HepG2 (cell line): ENCODE measurements around the gene RPF1. TPM values are rescaled to one million over a fixed set of nuclear protein-coding genes. Genes with fewer than 3 reads are reported as not detected.
A peak's percentile ranks its signal among the peaks of the same experiment; 100 is the strongest.

Source experiments
- AFF4 ChIP-seq: sonication (generic); formaldehyde crosslinking; IDR thresholded peaks from 2 replicates; pipeline ENCODE4 v1.4.0; 2020; ENCODE audit warnings: missing genetic modification reagents
- AGO1 ChIP-seq: fragments of 200-400 bp; formaldehyde crosslinking; IDR thresholded peaks from 2 replicates; pipeline ENCODE4 v1.6.1; 2017; ENCODE audit warnings: mild to moderate bottlenecking, low read depth, low read length, moderate library complexity; ENCODE audit not compliant: poor library complexity, severe bottlenecking
- CBFB ChIP-seq: sonication (generic); formaldehyde crosslinking; IDR thresholded peaks from 2 replicates; pipeline ENCODE4 v1.4.0; 2020; ENCODE audit warnings: missing genetic modification reagents
- CENPX ChIP-seq: sonication (generic); formaldehyde crosslinking; IDR thresholded peaks from 2 replicates; pipeline ENCODE4 v1.9.0; 2021; ENCODE audit warnings: mild to moderate bottlenecking, missing genetic modification reagents, moderate library complexity
- ELF4 ChIP-seq: sonication (generic); formaldehyde crosslinking; IDR thresholded peaks from 2 replicates; pipeline ENCODE4 v1.5.0; 2020; ENCODE audit warnings: missing genetic modification reagents, mild to moderate bottlenecking, moderate library complexity, borderline replicate concordance
- HMGA1 ChIP-seq: sonication (generic); formaldehyde crosslinking; conservative IDR thresholded peaks from 2 replicates; pipeline ENCODE4 v1.4.0; 2020; ENCODE audit warnings: missing genetic modification reagents
- HOXA5 ChIP-seq: sonication (generic); formaldehyde crosslinking; IDR thresholded peaks from 2 replicates; pipeline ENCODE4 v1.4.0; 2020; ENCODE audit warnings: missing genetic modification reagents
- JARID2 ChIP-seq: sonication (generic); formaldehyde crosslinking; IDR thresholded peaks from 2 replicates; pipeline ENCODE4 v1.8.1; 2023; ENCODE audit warnings: missing genetic modification reagents, inconsistent platforms; ENCODE audit not compliant: insufficient replicate concordance
- KLF12 ChIP-seq: sonication (generic); formaldehyde crosslinking; IDR thresholded peaks from 2 replicates; pipeline ENCODE4 v1.4.0; 2020; ENCODE audit warnings: missing genetic modification reagents, borderline replicate concordance
- RARA ChIP-seq: IDR thresholded peaks from 2 replicates; pipeline ENCODE4 v1.6.1; 2016; ENCODE audit warnings: missing genetic modification reagents, missing compliant biosample characterization
- SIN3B ChIP-seq: fragments of 150-350 bp; IDR thresholded peaks from 2 replicates; pipeline ENCODE4 v1.6.1; 2014; ENCODE audit warnings: low read length
- SYNCRIP ChIP-seq: fragments of 200-400 bp; formaldehyde crosslinking; IDR thresholded peaks from 2 replicates; pipeline ENCODE4 v1.6.1; 2018; ENCODE audit warnings: mild to moderate bottlenecking, low read depth, low read length; ENCODE audit not compliant: insufficient read depth
- THYN1 ChIP-seq: sonication (generic); formaldehyde crosslinking; IDR thresholded peaks from 2 replicates; pipeline ENCODE4 v1.8.1; 2023; ENCODE audit warnings: low read depth, mild to moderate bottlenecking, moderate library complexity, missing genetic modification reagents, borderline replicate concordance
- ZBTB46 ChIP-seq: sonication (generic); formaldehyde crosslinking; IDR thresholded peaks from 2 replicates; pipeline ENCODE4 v1.4.0; 2020; ENCODE audit warnings: mild to moderate bottlenecking, missing genetic modification reagents, borderline replicate concordance
- ZBTB7A ChIP-seq: sonication (generic); formaldehyde crosslinking; IDR thresholded peaks from 2 replicates; pipeline ENCODE4 v1.8.0; 2022; ENCODE audit warnings: mild to moderate bottlenecking, missing genetic modification reagents
- ZNF496 ChIP-seq: sonication (generic); formaldehyde crosslinking; IDR thresholded peaks from 2 replicates; pipeline ENCODE4 v1.8.1; 2023; ENCODE audit warnings: mild to moderate bottlenecking, moderate library complexity, missing genetic modification reagents; ENCODE audit not compliant: insufficient replicate concordance
- ZNF510 ChIP-seq: sonication (generic); formaldehyde crosslinking; IDR thresholded peaks from 2 replicates; pipeline ENCODE4 v1.4.0; 2020; ENCODE audit warnings: low read depth, mild to moderate bottlenecking, missing genetic modification reagents
- ZNF547 ChIP-seq: sonication (generic); formaldehyde crosslinking; IDR thresholded peaks from 2 replicates; pipeline ENCODE4 v1.5.1; 2020; ENCODE audit warnings: mild to moderate bottlenecking, missing genetic modification reagents
- ZNF557 ChIP-seq: sonication (generic); formaldehyde crosslinking; IDR thresholded peaks from 2 replicates; pipeline ENCODE4 v1.4.0; 2020; ENCODE audit warnings: missing genetic modification reagents
- ZNF576 ChIP-seq: sonication (generic); formaldehyde crosslinking; IDR thresholded peaks from 2 replicates; pipeline ENCODE4 v1.4.0; 2020; ENCODE audit warnings: mild to moderate bottlenecking, missing genetic modification reagents
- ZNF629 ChIP-seq: sonication (generic); formaldehyde crosslinking; conservative IDR thresholded peaks from 2 replicates; pipeline ENCODE4 v1.5.0; 2020; ENCODE audit warnings: missing genetic modification reagents
- ZNF674 ChIP-seq: sonication (generic); formaldehyde crosslinking; IDR thresholded peaks from 2 replicates; pipeline ENCODE4 v1.5.0; 2020; ENCODE audit warnings: low read depth, mild to moderate bottlenecking, missing genetic modification reagents
- ZNF691 ChIP-seq: sonication (generic); formaldehyde crosslinking; IDR thresholded peaks from 2 replicates; pipeline ENCODE4 v1.4.0; 2020; ENCODE audit warnings: missing genetic modification reagents, low read depth, mild to moderate bottlenecking, borderline replicate concordance
- polyA plus RNA-seq, 8 experiments: library from polyadenylated mRNA; depleted of rRNA in 3 of 8; stranded (reverse) in 7 of 8; unstranded in 1 of 8; fragments of >200 nt; fragmentation: Illumina TruSeq in 4 of 8; extraction: Trizol in 4 of 8; gene quantifications; 2 replicates each; pipeline versions ENCODE4 v1.2.1 to v1.2.3, GENCODE V29; 2011 to 2016; ENCODE audit warnings: low read depth in 4 of 8, missing spikeins in 1 of 8, mixed read lengths in 1 of 8; ENCODE audit not compliant: insufficient read depth in 1 of 8
- total RNA-seq, 5 experiments: library from RNA; depleted of rRNA; stranded (reverse); fragments of >200 nt; fragmentation: Illumina TruSeq; extraction: Trizol; gene quantifications; 2 replicates each; pipeline ENCODE4 v1.2.3, GENCODE V29; 2016; ENCODE audit warnings: low read depth in 1 of 5

Gene RPF1
- total and polyA plus RNA-seq, 2 of the 13 experiments (the other 11 are each of a cell fraction or from before 2014, with no cell fraction given), result 23.0 to 39.0 TPM

GRCh38 chr1:84504580-84505492, 25.8 kb downstream of the RPF1 start (continued):
- TF ChIP-seq ZBTB46 (CRISPR knock-in tag), result no peak
- TF ChIP-seq THYN1, result no peak
- no peak for TF ChIP-seq HMGA1
- TF ChIP-seq ZNF629, result no peak
- no peak for TF ChIP-seq ZNF691 (CRISPR knock-in tag)
- TF ChIP-seq ZNF496 (CRISPR knock-in tag), result no peak
- no peak for TF ChIP-seq SYNCRIP
- TF ChIP-seq AFF4 (CRISPR knock-in tag), result 0 out of 2 replicates have a peak, but pooled peaks have one; percentile 81
- TF ChIP-seq ZBTB7A (CRISPR knock-in tag), result no peak
- TF ChIP-seq JARID2 (CRISPR knock-in tag), result no peak
- TF ChIP-seq CBFB (CRISPR knock-in tag), result no peak
- TF ChIP-seq AGO1, result no peak
- TF ChIP-seq ZNF510, result no peak
- peak; percentile 89 for TF ChIP-seq RARA (CRISPR knock-in tag)
- TF ChIP-seq ZNF674 (CRISPR knock-in tag), result no peak
- TF ChIP-seq ZNF557 (CRISPR knock-in tag), result no peak
- no peak for TF ChIP-seq ZNF576
- TF ChIP-seq CENPX (CRISPR knock-in tag), result no peak
- TF ChIP-seq ZNF547 (CRISPR knock-in tag), result no peak
- no peak for TF ChIP-seq KLF12 (CRISPR knock-in tag)
- no peak for TF ChIP-seq SIN3B
- TF ChIP-seq HOXA5 (CRISPR knock-in tag), result peak; percentile 17; the same call in 1 of the 2 replicates
- TF ChIP-seq ELF4 (CRISPR knock-in tag), result no peak
